Left ventricle myocardium inferior (tissue), 1 donor: Measurements from ENCODE around the gene C2orf92. TPM values are rescaled to one million over a fixed set of nuclear protein-coding genes. Genes with fewer than 3 reads are reported as not detected.

Experiments
- DNase-seq: peaks from one replicate; pipeline ENCODE4 v3.0.0-alpha.2; 2020
- H3K27ac ChIP-seq: fragments of 200-600 bp; replicated peaks from 2 replicates; pipeline ENCODE4 v1.8.0; 2021
- H3K27me3 ChIP-seq: fragments of 200-600 bp; 2 replicates; pipeline ENCODE4 v1.8.0; 2021; ENCODE audit warnings: low read depth
- H3K36me3 ChIP-seq: fragments of 200-600 bp; 2 replicates; pipeline ENCODE4 v1.8.0; 2021
- H3K4me1 ChIP-seq: fragments of 200-600 bp; 2 replicates; pipeline ENCODE4 v1.8.0; 2021
- H3K4me3 ChIP-seq: fragments of 200-600 bp; 2 replicates; pipeline ENCODE4 v1.8.0; 2021; ENCODE audit warnings: mild to moderate bottlenecking, moderate library complexity
- H3K9me3 ChIP-seq: fragments of 200-600 bp; replicated peaks from 2 replicates; pipeline ENCODE4 v1.8.0; 2021
- CTCF ChIP-seq: fragments of 200-600 bp; IDR thresholded peaks from 2 replicates; pipeline ENCODE4 v1.8.0; 2021; ENCODE audit warnings: antibody characterized with exemption, mild to moderate bottlenecking, borderline replicate concordance
- intact Hi-C: fragments of 100-400 bp; cut with micrococcal nuclease; formaldehyde crosslinking; loops from one replicate; pipeline ENCODE4 v1.11.0; 2022
- total RNA-seq: library from RNA; stranded (reverse); fragmentation: NEBNext Ultra II Directional; extraction: Animal tissue kit (Norgen Biotek cat#: 25700); gene quantifications from one replicate; pipeline ENCODE4 v1.2.1, GENCODE V29; 2021
- donor health status: DM: no; HTN: yes; CAD: no; lungs with severe emphysema.

Gene C2orf92
- total RNA-seq, 1 donor from 2014 or later, result 1.8 TPM

DNA sequence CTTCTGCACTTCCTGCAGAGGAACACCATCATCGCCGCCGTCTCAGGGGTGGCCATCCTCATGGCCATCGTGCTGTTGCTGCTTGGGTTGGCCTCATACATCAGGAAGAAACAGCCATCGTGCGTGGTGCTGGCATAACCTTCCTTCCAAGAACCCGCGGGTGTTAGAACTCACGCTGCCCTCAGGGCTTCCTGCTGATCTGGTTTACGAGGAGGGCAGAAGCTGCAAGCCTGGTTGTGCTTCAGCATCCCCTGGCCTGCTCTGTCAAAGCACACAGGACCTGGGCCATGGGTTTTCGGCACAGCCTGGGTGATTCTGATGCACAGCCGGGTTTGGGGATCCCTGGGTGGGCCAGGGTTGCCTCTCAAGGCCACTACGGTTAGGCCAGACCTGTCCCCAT, 31.7 kb downstream of the C2orf92 start:
- Histone ChIP-seq H3K9me3 (no peaks in the 10 kb centered on the region), H3K4me1 (peaks cover 3% of the 10 kb centered on the region), H3K27ac (no peak overlapping the region), H3K27me3 (no peaks in the 10 kb centered on the region), H3K36me3 (no peaks in the 10 kb centered on the region), H3K4me3 (no peak overlapping the region)
- no peak for DNase-seq
- no peak for TF ChIP-seq CTCF
- intact Hi-C loops, result no loop called here

DNA sequence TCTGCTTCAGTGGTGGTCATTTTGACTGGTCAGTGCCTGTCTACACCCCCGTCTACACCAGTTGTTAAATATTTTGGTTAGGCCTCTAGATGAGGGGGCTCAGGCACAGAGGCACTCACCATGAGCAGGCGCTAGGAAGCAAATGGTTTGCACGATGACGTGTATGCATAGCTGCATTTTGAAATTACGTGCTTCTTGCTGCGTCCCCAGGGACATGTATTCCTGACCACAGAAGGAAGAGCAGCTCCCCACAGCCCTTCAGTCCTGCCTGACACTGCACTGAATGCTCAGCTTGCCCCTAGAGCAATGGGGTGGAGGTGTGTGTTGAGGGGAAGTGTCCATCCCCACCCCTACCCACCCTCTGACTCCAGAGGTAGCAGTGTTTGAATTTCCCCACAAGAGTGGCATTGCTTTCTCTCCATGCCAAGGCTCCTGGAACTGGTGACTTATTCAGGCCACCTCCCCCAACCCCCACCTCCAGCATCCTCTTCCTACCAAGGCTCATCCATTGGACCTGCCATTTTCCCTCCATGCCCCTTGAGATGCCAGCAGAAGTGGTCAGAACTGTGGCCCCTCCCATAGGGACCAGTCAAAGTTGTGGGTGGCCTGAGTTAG, 32.4 kb downstream of the C2orf92 start:
- intact Hi-C loops, result no loop called here

GRCh38 chr2:97702731-97703470, 33.4 kb downstream of the C2orf92 start:
- no peaks in the 10 kb centered on the region for H3K4me1 ChIP-seq
- no peak for TF ChIP-seq CTCF
- H3K9me3 ChIP-seq, result no peaks in the 10 kb centered on the region
- intact Hi-C loops, result no loop called here
- no peak for DNase-seq
- no peak overlapping the region for H3K27ac ChIP-seq
- no peaks in the 10 kb centered on the region for H3K27me3 ChIP-seq
- H3K4me3 ChIP-seq, result no peak overlapping the region
- no peaks in the 10 kb centered on the region for H3K36me3 ChIP-seq

More for the DNA sequence above, 32.4 kb downstream of the C2orf92 start:
- H3K36me3 ChIP-seq, result no peaks in the 10 kb centered on the region
- H3K27me3 ChIP-seq, result no peaks in the 10 kb centered on the region
- no peak overlapping the region for H3K4me3 ChIP-seq
- no peak overlapping the region for H3K27ac ChIP-seq
- no peak for DNase-seq
- H3K4me1 ChIP-seq, result peaks cover 2% of the 10 kb centered on the region
- no peak for TF ChIP-seq CTCF
- no peaks in the 10 kb centered on the region for H3K9me3 ChIP-seq

DNA sequence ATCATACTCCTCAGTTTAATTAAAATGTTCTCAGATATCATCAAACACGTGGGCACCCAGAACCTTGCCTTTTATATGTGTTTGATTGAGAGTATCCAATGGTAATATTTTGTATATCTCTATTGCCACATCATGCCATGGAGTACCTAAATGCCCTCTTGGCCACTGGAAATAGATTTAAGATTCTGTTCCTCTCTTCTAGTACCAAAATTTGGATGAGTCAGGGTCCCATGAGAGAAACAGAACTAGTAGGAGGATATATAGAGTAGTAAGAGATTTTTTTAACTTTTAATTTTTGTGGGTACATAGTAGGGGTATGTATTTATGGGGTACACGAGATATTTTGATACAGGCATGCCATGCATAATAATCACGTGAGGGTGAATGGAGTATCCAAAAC, 34.2 kb downstream of the C2orf92 start:
- H3K4me1 ChIP-seq, result no peaks in the 10 kb centered on the region
- no peaks in the 10 kb centered on the region for H3K36me3 ChIP-seq
- intact Hi-C loops, result no loop called here
- no peak for DNase-seq
- H3K9me3 ChIP-seq, result no peaks in the 10 kb centered on the region
- no peak overlapping the region for H3K27ac ChIP-seq
- TF ChIP-seq CTCF, result no peak
- no peak overlapping the region for H3K4me3 ChIP-seq
- H3K27me3 ChIP-seq, result peaks cover 4% of the 10 kb centered on the region

GRCh38 chr2:97704989-97705388, 35.5 kb downstream of the C2orf92 start:
- intact Hi-C loops, result no loop called here
- Histone ChIP-seq H3K27ac (no peak overlapping the region), H3K4me3 (no peak overlapping the region), H3K36me3 (no peaks in the 10 kb centered on the region), H3K9me3 (no peaks in the 10 kb centered on the region), H3K27me3 (peaks cover 4% of the 10 kb centered on the region), H3K4me1 (peaks cover 6% of the 10 kb centered on the region)
- DNase-seq, result no peak
- TF ChIP-seq CTCF, result no peak
